GM19238 (cell line): ENCODE results near the gene FAT1.
"Not testable (repeated sequence)": the region's sequence is repeated elsewhere in the genome, so short reads cannot be mapped to it uniquely, and the experiment has no call there.

Experiments
- DNase-seq: peaks from one replicate; pipeline ENCODE4 v3.0.0; 2011; ENCODE audit warnings: low spot score; ENCODE audit not compliant: insufficient read length

FAT1 gene

GRCh38 chr4:186659935-186660334 is 63.7 kb downstream of the FAT1 start:
- DNase-seq: no peak

GRCh38 chr4:186659456-186659855 is 64.2 kb downstream of the FAT1 start:
- DNase-seq: not testable (repeated sequence)

GRCh38 chr4:186658657-186659056 is 65.0 kb downstream of the FAT1 start:
- no peak for DNase-seq

- no peak for DNase-seq
Measured at GRCh38 chr4:186657764-186658163, 65.9 kb downstream of the FAT1 start.

- DNase-seq: no peak
Measured at GRCh38 chr4:186653969-186654368, 69.7 kb downstream of the FAT1 start.

- no peak for DNase-seq
Measured at GRCh38 chr4:186651624-186652023, 72.0 kb downstream of the FAT1 start.

GRCh38 chr4:186651181-186651603 is 72.5 kb downstream of the FAT1 start:
- no peak for DNase-seq

- DNase-seq: no peak
Measured at GRCh38 chr4:186650401-186651180, 73.1 kb downstream of the FAT1 start.

GRCh38 chr4:186647821-186648220 is 75.8 kb downstream of the FAT1 start:
- DNase-seq: no peak

- no peak for DNase-seq
Measured at GRCh38 chr4:186644737-186645261, 78.9 kb downstream of the FAT1 start.

GRCh38 chr4:186644311-186644638 is 79.4 kb downstream of the FAT1 start:
- DNase-seq: no peak

- DNase-seq: no peak
Measured at GRCh38 chr4:186643501-186644310, 80.0 kb downstream of the FAT1 start.

GRCh38 chr4:186642998-186643397 is 80.7 kb downstream of the FAT1 start:
- no peak for DNase-seq

- no peak for DNase-seq
Measured at GRCh38 chr4:186642530-186642929, 81.1 kb downstream of the FAT1 start.

GRCh38 chr4:186634591-186635128 is 89.0 kb downstream of the FAT1 start:
- DNase-seq: no peak

GRCh38 chr4:186633844-186634243 is 89.8 kb downstream of the FAT1 start:
- DNase-seq: no peak

GRCh38 chr4:186630128-186630527 is 93.5 kb downstream of the FAT1 start:
- DNase-seq: no peak

GRCh38 chr4:186628058-186628711 is 95.5 kb downstream of the FAT1 start:
- DNase-seq: no peak

GRCh38 chr4:186627226-186627865 is 96.3 kb downstream of the FAT1 start:
- no peak for DNase-seq

GRCh38 chr4:186624951-186625350 is 98.7 kb downstream of the FAT1 start:
- DNase-seq: no peak

GRCh38 chr4:186623546-186623945 is 100.1 kb downstream of the FAT1 start:
- no peak for DNase-seq
